Aorta (tissue), 5 donors: Measurements from ENCODE around the gene ULK4. TPM values are rescaled to one million over a fixed set of nuclear protein-coding genes. Genes with fewer than 3 reads are reported as not detected.
"Not testable (repeated sequence)": the region's sequence is repeated elsewhere in the genome, so short reads cannot be mapped to it uniquely, and the experiment has no call there.

Experiments
- ATAC-seq: fragments of 200-7000 bp; cut with Tn5 transposase; one replicate; pipeline ENCODE4 v1.9.1; 2022; ENCODE audit warnings: moderate library complexity; ENCODE audit not compliant: low FRiP score
- DNase-seq, 2 donors: peaks; one replicate each; pipeline ENCODE4 v3.0.0-alpha.2; 2020
- H3K27ac ChIP-seq, 2 donors: one replicate each; pipeline ENCODE4 v1.5.1; 2013; ENCODE audit warnings: low read length in 2 of 2, mild to moderate bottlenecking in 2 of 2, moderate library complexity in 2 of 2, control low read depth in 1 of 2, inconsistent platforms in 1 of 2, low read depth in 1 of 2
- H3K27me3 ChIP-seq, 2 donors: one replicate each; pipeline ENCODE4 v1.6.1; 2013; ENCODE audit warnings: control low read depth in 1 of 2, low read length in 1 of 2, mild to moderate bottlenecking in 1 of 2, moderate library complexity in 1 of 2; ENCODE audit not compliant: insufficient read depth in 2 of 2, control insufficient read depth in 1 of 2
- H3K36me3 ChIP-seq, 2 donors: one replicate each; pipeline ENCODE4 v1.6.1; 2013; ENCODE audit warnings: control low read depth in 1 of 2, low read length in 1 of 2, mild to moderate bottlenecking in 1 of 2; ENCODE audit not compliant: insufficient read depth in 2 of 2, control insufficient read depth in 1 of 2
- H3K4me1 ChIP-seq, 2 donors: one replicate each; pipeline ENCODE4 v1.6.1; 2013; ENCODE audit warnings: low read length in 2 of 2, control low read depth in 1 of 2, mild to moderate bottlenecking in 1 of 2, moderate library complexity in 1 of 2; ENCODE audit not compliant: insufficient read depth in 2 of 2, control insufficient read depth in 1 of 2
- H3K4me3 ChIP-seq, 2 donors: one replicate each; pipeline ENCODE4 v1.5.1; 2013; ENCODE audit warnings: low read length in 2 of 2, control low read depth in 1 of 2, mild to moderate bottlenecking in 1 of 2
- H3K9me3 ChIP-seq: one replicate; pipeline ENCODE4 v1.6.1; 2013; ENCODE audit warnings: mild to moderate bottlenecking, low read length; ENCODE audit not compliant: control insufficient read depth
- WGBS, 2 donors: extraction: QIAGEN DNeasy Blood & Tissue Kit; methylation state at CpG; one replicate each; pipeline ENCODE4 v1.1.7; 2013; 5-methylcytosine and 5-hydroxymethylcytosine counted together
- intact Hi-C, 2 donors: fragments of 100-400 bp; cut with DNase I; formaldehyde crosslinking; loops; one replicate each; pipeline versions ENCODE4 v1.14.2 to v1.15.0; 2022
- polyA plus RNA-seq, 2 donors: library from polyadenylated mRNA; stranded (reverse); fragments of 200-250 nt; gene quantifications; one replicate each; pipeline ENCODE4 v1.2.3, GENCODE V29; 2013
- total RNA-seq, 2 donors: library from RNA; stranded (reverse); fragmentation: NEBNext Ultra II Directional; extraction: Animal tissue kit (Norgen Biotek cat#: 25700); gene quantifications; one replicate each; pipeline ENCODE4 v1.2.1, GENCODE V29; 2021
- donor health status: healthy with polysubstance abuse.
- donor health status: Bipolar disorder and iron deficiency.
- donor health status: DM: no; HTN: no; CAD: no.
- donor health status: DM: no; HTN: no; CAD: no.
- donor health status: DM: yes; HTN: yes; CAD: no.

ULK4 gene
- total and polyA plus RNA-seq, 4 donors: 1.1 to 15.2 (median 7.5) TPM

- peak; percentile 36 for ATAC-seq
- Histone ChIP-seq H3K4me1 (no peaks in the 10 kb centered on the region), H3K9me3 (no peaks in the 10 kb centered on the region), H3K27me3 (no peaks in the 10 kb centered on the region), H3K27ac (peak overlapping the region; percentile 26 to 37), H3K4me3 (no peak overlapping the region), H3K36me3 (no peaks in the 10 kb centered on the region)
- 6% methylated on average over 6 of the region's 6 CpGs for WGBS, 2 donors
- DNase-seq: no peak
- intact Hi-C loops: no loop called here
Observed at GRCh38 chr3:41997702-41998550, 36.0 kb upstream of the ULK4 start.

GRCh38 chr3:41991437-41991836 lies 29.5 kb upstream of the ULK4 start:
- WGBS, 2 donors: 70 to 76% methylated on average over 3 of the region's 3 CpGs
- Histone ChIP-seq H3K27ac (no peak overlapping the region), H3K27me3 (no peaks in the 10 kb centered on the region), H3K9me3 (no peaks in the 10 kb centered on the region), H3K4me1 (no peaks in the 10 kb centered on the region), H3K4me3 (no peak overlapping the region), H3K36me3 (no peaks in the 10 kb centered on the region)
- intact Hi-C loops: no loop called here
- no peak for DNase-seq
- no peak for ATAC-seq

- Histone ChIP-seq H3K4me1 (peaks cover 0 to 1% of the 10 kb centered on the region in 2 donors), H3K27ac (no peak overlapping the region), H3K9me3 (no peaks in the 10 kb centered on the region), H3K4me3 (no peak overlapping the region), H3K36me3 (no peaks in the 10 kb centered on the region), H3K27me3 (no peaks in the 10 kb centered on the region)
- DNase-seq (no peak), ATAC-seq (no peak)
- intact Hi-C loops: no loop called here
- WGBS, 2 donors: 97% methylated on average over 3 of the region's 3 CpGs
Observed at GRCh38 chr3:41989518-41989917, 27.6 kb upstream of the ULK4 start.

GRCh38 chr3:41987627-41988026 lies 25.7 kb upstream of the ULK4 start:
- ATAC-seq: no peak

GRCh38 chr3:41986561-41986960 lies 24.7 kb upstream of the ULK4 start:
- H3K27ac ChIP-seq: no peak overlapping the region
- H3K4me3 ChIP-seq: no peak overlapping the region
- H3K9me3 ChIP-seq: no peaks in the 10 kb centered on the region
- H3K27me3 ChIP-seq: no peaks in the 10 kb centered on the region
- DNase-seq (no peak), ATAC-seq (no peak)
- intact Hi-C loops: no loop called here
- H3K36me3 ChIP-seq: no peaks in the 10 kb centered on the region
- WGBS, 2 donors: 85% methylated on average over 2 of the region's 2 CpGs
- peaks cover 0 to 1% of the 10 kb centered on the region in 2 donors for H3K4me1 ChIP-seq

More at GRCh38 chr3:41987627-41988026, 25.7 kb upstream of the ULK4 start:
- Histone ChIP-seq H3K4me3 (no peak overlapping the region), H3K36me3 (no peaks in the 10 kb centered on the region), H3K9me3 (no peaks in the 10 kb centered on the region), H3K27me3 (no peaks in the 10 kb centered on the region), H3K27ac (no peak overlapping the region), H3K4me1 (peaks cover 0 to 1% of the 10 kb centered on the region in 2 donors)
- intact Hi-C loops: no loop called here
- DNase-seq: no peak
- 93 to 95% methylated on average over 5 of the region's 5 CpGs for WGBS, 2 donors

GRCh38 chr3:41985018-41985417 lies 23.1 kb upstream of the ULK4 start:
- Histone ChIP-seq H3K27me3 (no peaks in the 10 kb centered on the region), H3K36me3 (no peaks in the 10 kb centered on the region), H3K27ac (no peak overlapping the region), H3K9me3 (no peaks in the 10 kb centered on the region), H3K4me3 (no peak overlapping the region), H3K4me1 (peaks cover 0 to 1% of the 10 kb centered on the region in 2 donors)
- DNase-seq (no peak), ATAC-seq (no peak)
- WGBS, 2 donors: 89 to 91% methylated on average over 1 of the region's 1 CpG
- intact Hi-C loops: no loop called here

- H3K4me1 ChIP-seq, ATAC-seq, H3K36me3 ChIP-seq, DNase-seq, H3K27ac ChIP-seq, intact Hi-C loops, H3K4me3 ChIP-seq, H3K9me3 ChIP-seq, H3K27me3 ChIP-seq: not testable (repeated sequence)
- WGBS, 2 donors: 90 to 94% methylated on average over 13 to 32 of the region's 32 CpGs
Observed at GRCh38 chr3:41983091-41983490, 21.2 kb upstream of the ULK4 start.

- H3K27me3 ChIP-seq, H3K9me3 ChIP-seq, intact Hi-C loops, H3K36me3 ChIP-seq, H3K4me3 ChIP-seq, ATAC-seq, H3K4me1 ChIP-seq, DNase-seq, H3K27ac ChIP-seq: not testable (repeated sequence)
- 62 to 68% methylated on average over 5 of the region's 5 CpGs for WGBS, 2 donors
Observed at GRCh38 chr3:41977401-41977800, 15.5 kb upstream of the ULK4 start.

GRCh38 chr3:41975416-41976103 lies 13.7 kb upstream of the ULK4 start:
- WGBS, 2 donors: 30 to 41% methylated on average over 6 of the region's 6 CpGs
- H3K27me3 ChIP-seq: no peaks in the 10 kb centered on the region
- no peak overlapping the region for H3K27ac ChIP-seq
- DNase-seq: no peak
- no peaks in the 10 kb centered on the region for H3K9me3 ChIP-seq
- H3K4me1 ChIP-seq: no peaks in the 10 kb centered on the region
- H3K36me3 ChIP-seq: no peaks in the 10 kb centered on the region
- intact Hi-C loops: no loop called here
- H3K4me3 ChIP-seq: no peak overlapping the region
- ATAC-seq: no peak
